GM12878 (cell line): ENCODE data around the gene SLC36A3. TPM values are rescaled to one million over a fixed set of nuclear protein-coding genes. Genes with fewer than 3 reads are reported as not detected.
A peak's percentile ranks its signal among the peaks of the same experiment; 100 is the strongest.

Source experiments
- ATAC-seq: fragments of 200-7000 bp; cut with Tn5 transposase; 3 replicates; pipeline ENCODE4 v1.9.1; 2020; ENCODE audit warnings: mild to moderate bottlenecking, moderate library complexity
- BruUV-seq: library from RNA; stranded (reverse); fragments of 400-500 nt; replicated peaks from 2 replicates; lab custom pipeline; 2021; lab: Mats Ljungman, UMichigan
- CTCF ChIA-PET: fragments of 300-600 bp; sonication (Branson Sonifier 250); formaldehyde crosslinking; extraction: SDS; loops from one replicate; lab custom pipeline; 2021; ENCODE audit warnings: inconsistent platforms; lab: Yijun Ruan, JAX
- POLR2A ChIA-PET: fragments of 350-600 bp; formaldehyde crosslinking; extraction: SDS; loops from one replicate; lab custom pipeline; 2021; ENCODE audit warnings: inconsistent platforms; lab: Charles Lee
- RAD21 ChIA-PET: fragments of 300-600 bp; sonication (Branson Sonifier 250); formaldehyde crosslinking; loops from one replicate; lab custom pipeline; 2023; ENCODE audit warnings: antibody characterized with exemption; ENCODE audit not compliant: unreplicated experiment; lab: Charles Lee
- SMC1A ChIA-PET: fragments of 300-600 bp; sonication (Branson Sonifier 250); formaldehyde crosslinking; loops from one replicate; lab custom pipeline; 2023; ENCODE audit not compliant: unreplicated experiment, uncharacterized antibody; lab: Charles Lee
- DNase-seq: peaks from one replicate; pipeline ENCODE4 v3.0.0-alpha.2; 2011; ENCODE audit warnings: low read depth, low spot score
- FAIRE-seq: peaks from 3 replicates; lab custom pipeline; 2011; peaks lifted over from hg19 to GRCh38; lab: Jason Lieb, UNC
- H2AFZ ChIP-seq: 2 replicates; pipeline ENCODE4 v1.6.0; 2011; ENCODE audit warnings: low read depth, low read length, control low read depth; ENCODE audit not compliant: control insufficient read depth
- H3K27ac ChIP-seq: 2 replicates; pipeline ENCODE4 v1.5.1; 2011; ENCODE audit warnings: control low read depth; ENCODE audit not compliant: control insufficient read depth, insufficient read depth
- H3K27me3 ChIP-seq, 2 experiments: replicated peaks in 1 of 2; 2 replicates each; pipeline versions ENCODE4 v1.6.0 to v1.6.1; 2011; ENCODE audit warnings: low read length in 1 of 2; ENCODE audit not compliant: control insufficient read depth in 2 of 2, insufficient read depth in 2 of 2
- H3K36me3 ChIP-seq, 2 experiments: 2 replicates each; pipeline ENCODE4 v1.5.1; 2011; ENCODE audit warnings: low read length in 1 of 2; ENCODE audit not compliant: control insufficient read depth in 2 of 2, insufficient read depth in 2 of 2
- H3K4me1 ChIP-seq: 2 replicates; pipeline ENCODE4 v1.6.1; 2011; ENCODE audit warnings: mild to moderate bottlenecking, low read length, moderate library complexity, mixed read lengths; ENCODE audit not compliant: control insufficient read depth, insufficient read depth
- H3K4me2 ChIP-seq: 2 replicates; pipeline ENCODE4 v1.6.0; 2011; ENCODE audit warnings: control low read depth; ENCODE audit not compliant: control insufficient read depth, insufficient read depth
- H3K4me3 ChIP-seq: fragments of 200-600 bp; sonication (generic); 2 replicates; pipeline ENCODE4 v1.5.1; 2016
- H3K79me2 ChIP-seq: 2 replicates; pipeline ENCODE4 v1.6.0; 2011; ENCODE audit warnings: low read length; ENCODE audit not compliant: control insufficient read depth, insufficient read depth
- H3K9ac ChIP-seq: 2 replicates; pipeline ENCODE4 v1.8.0; 2011; ENCODE audit warnings: low read length, control low read depth, mixed read lengths; ENCODE audit not compliant: control insufficient read depth, insufficient read depth
- H3K9me3 ChIP-seq: replicated peaks from 3 replicates; pipeline ENCODE4 v1.5.1; 2011; ENCODE audit warnings: mild to moderate bottlenecking, low read length; ENCODE audit not compliant: control insufficient read depth, insufficient read depth
- H4K20me1 ChIP-seq: 2 replicates; pipeline ENCODE4 v1.6.0; 2011; ENCODE audit not compliant: control insufficient read depth, insufficient read depth
- BHLHE40 ChIP-seq, 2 experiments: fragments of 450-650 bp in 1 of 2; IDR thresholded peaks; 2 replicates each; pipeline ENCODE4 v1.6.1; 2011 to 2017; ENCODE audit warnings: low read depth in 2 of 2, borderline replicate concordance in 1 of 2, improper control_type of control experiment in 1 of 2, low read length in 1 of 2, mild to moderate bottlenecking in 1 of 2
- ETV6 ChIP-seq, 2 experiments: fragments of 450-650 bp in 1 of 2; IDR thresholded peaks in 1 of 2; conservative IDR thresholded peaks in 1 of 2; 2 replicates each; pipeline ENCODE4 v1.6.1; 2014; ENCODE audit warnings: antibody characterized with exemption in 1 of 2, borderline replicate concordance in 1 of 2, low read depth in 1 of 2, mild to moderate bottlenecking in 1 of 2, moderate library complexity in 1 of 2
- FOXM1 ChIP-seq: IDR thresholded peaks from 2 replicates; pipeline ENCODE4 v1.6.1; 2012; ENCODE audit warnings: low read depth, mild to moderate bottlenecking, inconsistent platforms, low read length, moderate library complexity
- HDGF ChIP-seq: fragments of 450-650 bp; IDR thresholded peaks from 2 replicates; pipeline ENCODE4 v1.6.1; 2016; ENCODE audit warnings: antibody characterized with exemption
- IKZF1 ChIP-seq: fragments of 450-650 bp; conservative IDR thresholded peaks from 2 replicates; pipeline ENCODE4 v1.6.1; 2017; ENCODE audit warnings: antibody characterized with exemption, mild to moderate bottlenecking
- IKZF2 ChIP-seq, 2 experiments: fragments of 450-650 bp; IDR thresholded peaks; 2 replicates each; pipeline ENCODE4 v1.6.1; 2017; ENCODE audit warnings: mild to moderate bottlenecking in 2 of 2, moderate library complexity in 2 of 2
- JUND ChIP-seq: IDR thresholded peaks from 2 replicates; pipeline ENCODE4 v1.6.1; 2012; ENCODE audit warnings: low read depth, mild to moderate bottlenecking, low read length, improper control_type of control experiment, moderate library complexity
- WGBS: methylation state at CpG from one replicate; pipeline ENCODE4 v1.1.6; 2016; ENCODE audit warnings: low lambda C conversion rate; ENCODE audit not compliant: insufficient replicate concordance, insufficient coverage; ENCODE audit errors: missing lambda C conversion rate; 5-methylcytosine and 5-hydroxymethylcytosine counted together
- in situ Hi-C: fragments of 300-500 bp; cut with MboI; formaldehyde crosslinking; loops from 9 replicates; pipeline ENCODE4 v1.14.3; 2018; ENCODE audit warnings: mixed read lengths
- intact Hi-C: fragments of 100-400 bp; cut with micrococcal nuclease; formaldehyde crosslinking; loops from one replicate; pipeline ENCODE4 v1.14.2; 2022; ENCODE audit not compliant: unreplicated experiment
- polyA plus RNA-seq, 11 experiments: library from polyadenylated mRNA; depleted of rRNA in 4 of 11; unstranded in 6 of 11; stranded (reverse) in 5 of 11; fragments of >200 nt; fragmentation: Nextera tagmentation in 4 of 11; fragmentation: Illumina TruSeq in 1 of 11; extraction: Ambion mirVana in 4 of 11; extraction: Trizol in 1 of 11; gene quantifications; 1 replicate in 1 of 11; 2 replicates in 10 of 11; pipeline versions ENCODE4 v1.2.1 to v1.2.3, GENCODE V29; 2011 to 2016; ENCODE audit warnings: inconsistent platforms in 2 of 11, missing spikeins in 2 of 11, low read depth in 1 of 11
- total RNA-seq, 4 experiments: library from RNA; depleted of rRNA in 3 of 4; stranded (reverse); fragments of >200 nt in 3 of 4; fragmentation: Illumina TruSeq in 1 of 4; extraction: Trizol in 1 of 4; gene quantifications; 2 replicates each; pipeline versions ENCODE4 v1.2.1 to v1.2.3, GENCODE V29; 2013 to 2021

The SLC36A3 gene
- total and polyA plus RNA-seq, 10 of the 15 experiments (the other 5 are each of a cell fraction or from before 2014, with no cell fraction given), result 0.03 TPM; not detected in 9

DNA sequence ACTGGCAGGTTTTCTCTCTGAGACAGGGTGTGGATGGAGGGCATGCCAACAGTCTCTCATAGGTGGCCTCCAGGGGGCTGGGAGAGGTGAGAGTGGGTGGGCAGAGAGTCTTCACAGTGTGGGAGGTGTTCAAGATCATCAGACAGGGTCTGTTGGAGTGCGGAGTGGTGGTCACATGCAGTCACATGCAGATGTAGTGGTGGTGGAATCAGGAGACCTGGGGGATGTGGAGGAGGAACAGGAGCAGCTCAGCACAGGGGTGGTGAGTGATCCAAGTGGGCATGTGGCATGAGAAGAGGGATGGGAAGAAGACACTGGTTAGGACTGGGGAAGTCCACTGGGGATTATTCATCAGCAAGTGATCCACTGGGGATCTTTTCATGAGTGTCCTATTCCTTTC lies 44.8 kb downstream of the SLC36A3 start:
- no peak overlapping the region for H3K4me3 ChIP-seq
- 46% methylated on average over 1 of the region's 1 CpG for WGBS
- BruUV-seq, result no TSS peak
- H3K36me3 ChIP-seq, result peaks cover 6 to 14% of the 10 kb centered on the region in 2 experiments
- DNase-seq, result no peak
- H3K27ac ChIP-seq, result peak overlapping the region; percentile 69; the same call in 1 of the 2 replicates
- peaks cover 63% of the 10 kb centered on the region for H3K79me2 ChIP-seq
- in situ Hi-C loops, result no loop called here
- H3K4me1 ChIP-seq, result peaks cover 24% of the 10 kb centered on the region
- RAD21 ChIA-PET, result interaction anchor here (1.1 to 9.4 kb wide), 6 partner anchors 18 to 133 kb away, joined by 3 to 156 read pairs (median 20); partner anchors contain the start of gene CCDC69
- intact Hi-C loops, result loop anchor here (10.0 kb wide), 1 partner anchor 474 kb away; no protein-coding TSS in a partner anchor
- SMC1A ChIA-PET, result interaction anchor here (1.1 to 9.2 kb wide), 10 partner anchors 11 to 57 kb away, joined by 3 to 227 read pairs (median 4); partner anchors contain the start of gene CCDC69
- H3K9ac ChIP-seq, result no peak overlapping the region
- no peaks in the 10 kb centered on the region for H4K20me1 ChIP-seq
- POLR2A ChIA-PET, result interaction anchor here (0.5 to 8.5 kb wide), 5 partner anchors 24 to 511 kb away, joined by 3 to 216 read pairs (median 7); partner anchors contain the start of gene CCDC69
- no peaks in the 10 kb centered on the region for H3K27me3 ChIP-seq
- H3K4me2 ChIP-seq, result peak overlapping the region; percentile 4; the same call in 1 of the 2 replicates
- ATAC-seq, result no peak
- FAIRE-seq, result no peak
- CTCF ChIA-PET, result interaction anchor here (1.2 to 4.0 kb wide), 7 partner anchors 16 to 143 kb away, joined by 3 to 28 read pairs (median 9); no protein-coding TSS in a partner anchor
- peak in 1 of 2 experiments; percentile 25; a peak in 1 of 4 replicates for TF ChIP-seq IKZF2 (IDR thresholded peaks at IDR 0.05)
- peak; percentile 43; the same call in 1 of the 2 replicates for TF ChIP-seq IKZF1
- TF ChIP-seq ETV6 (conservative IDR thresholded peaks at IDR 0.05 in 1 of 2, IDR thresholded peaks at IDR 0.05 in 1 of 2; ENCODE audit: borderline replicate concordance in 1 of 2, low read depth in 1 of 2), result no peak
- peak in 1 of 2 experiments; percentile 78; a peak in 3 of 4 replicates for TF ChIP-seq BHLHE40 (IDR thresholded peaks at IDR 0.05; ENCODE audit: borderline replicate concordance in 1 of 2, low read depth in 2 of 2, low read length in 1 of 2)
- no peak for TF ChIP-seq FOXM1
- TF ChIP-seq JUND, result no peak
- TF ChIP-seq HDGF, result 0 out of 2 replicates have a peak, but pooled peaks have one; percentile 58
- H2AFZ ChIP-seq, result no peak overlapping the region
- H3K9me3 ChIP-seq, result no peaks in the 10 kb centered on the region
